Hepatic stellate cell (primary cell): ENCODE data around the gene SESN3.
"Not testable (repeated sequence)": the region's sequence is repeated elsewhere in the genome, so short reads cannot be mapped to it uniquely, and the experiment has no call there.

Source experiments
- DNase-seq: peaks from one replicate; pipeline ENCODE4 v3.0.0; 2011; ENCODE audit warnings: low spot score

The SESN3 gene, protein sequence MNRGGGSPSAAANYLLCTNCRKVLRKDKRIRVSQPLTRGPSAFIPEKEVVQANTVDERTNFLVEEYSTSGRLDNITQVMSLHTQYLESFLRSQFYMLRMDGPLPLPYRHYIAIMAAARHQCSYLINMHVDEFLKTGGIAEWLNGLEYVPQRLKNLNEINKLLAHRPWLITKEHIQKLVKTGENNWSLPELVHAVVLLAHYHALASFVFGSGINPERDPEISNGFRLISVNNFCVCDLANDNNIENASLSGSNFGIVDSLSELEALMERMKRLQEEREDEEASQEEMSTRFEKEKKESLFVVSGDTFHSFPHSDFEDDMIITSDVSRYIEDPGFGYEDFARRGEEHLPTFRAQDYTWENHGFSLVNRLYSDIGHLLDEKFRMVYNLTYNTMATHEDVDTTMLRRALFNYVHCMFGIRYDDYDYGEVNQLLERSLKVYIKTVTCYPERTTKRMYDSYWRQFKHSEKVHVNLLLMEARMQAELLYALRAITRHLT

DNA sequence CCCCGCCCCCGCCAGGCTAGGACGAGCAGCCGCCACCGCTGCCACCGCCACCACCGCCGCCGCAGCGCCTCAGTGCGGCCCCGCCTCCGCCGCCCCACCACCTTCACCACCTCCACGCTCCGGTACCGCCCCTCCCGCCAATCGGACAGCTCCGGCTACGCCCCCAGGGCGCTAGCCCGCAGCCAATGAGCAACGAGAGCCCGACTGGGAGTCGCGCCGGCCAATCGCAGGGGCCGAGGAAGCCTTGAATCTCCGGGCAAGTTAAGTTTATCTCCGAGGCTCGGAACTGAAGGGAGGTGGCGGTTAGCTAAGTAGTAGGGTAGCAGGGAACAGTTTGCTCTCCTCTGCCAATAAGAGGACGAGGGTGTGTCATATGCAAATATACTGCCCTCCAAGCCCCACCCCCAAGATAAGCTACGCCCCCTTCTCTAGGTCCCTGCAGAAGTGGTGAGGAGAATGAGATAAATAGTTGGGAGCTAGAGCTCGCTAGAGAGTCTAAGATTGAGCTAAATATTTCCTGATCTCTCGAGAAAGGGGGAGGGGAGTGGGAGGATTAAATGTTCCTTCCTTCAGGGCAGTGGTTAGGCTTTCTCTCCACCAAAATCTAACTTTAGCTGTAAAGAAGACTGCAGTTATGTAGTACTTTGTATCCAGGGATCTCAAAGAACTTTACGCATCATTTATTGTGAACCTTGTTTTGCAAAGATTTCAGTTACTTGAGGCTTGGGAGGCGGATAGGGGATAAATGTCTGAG, at the start of gene SESN3:
SESN3 (minus strand) TSS at position 76 of the 754 bp plus-strand sequence. CDS start 342 bp downstream, outside the sequence.
- peak; percentile 95 for DNase-seq

DNA sequence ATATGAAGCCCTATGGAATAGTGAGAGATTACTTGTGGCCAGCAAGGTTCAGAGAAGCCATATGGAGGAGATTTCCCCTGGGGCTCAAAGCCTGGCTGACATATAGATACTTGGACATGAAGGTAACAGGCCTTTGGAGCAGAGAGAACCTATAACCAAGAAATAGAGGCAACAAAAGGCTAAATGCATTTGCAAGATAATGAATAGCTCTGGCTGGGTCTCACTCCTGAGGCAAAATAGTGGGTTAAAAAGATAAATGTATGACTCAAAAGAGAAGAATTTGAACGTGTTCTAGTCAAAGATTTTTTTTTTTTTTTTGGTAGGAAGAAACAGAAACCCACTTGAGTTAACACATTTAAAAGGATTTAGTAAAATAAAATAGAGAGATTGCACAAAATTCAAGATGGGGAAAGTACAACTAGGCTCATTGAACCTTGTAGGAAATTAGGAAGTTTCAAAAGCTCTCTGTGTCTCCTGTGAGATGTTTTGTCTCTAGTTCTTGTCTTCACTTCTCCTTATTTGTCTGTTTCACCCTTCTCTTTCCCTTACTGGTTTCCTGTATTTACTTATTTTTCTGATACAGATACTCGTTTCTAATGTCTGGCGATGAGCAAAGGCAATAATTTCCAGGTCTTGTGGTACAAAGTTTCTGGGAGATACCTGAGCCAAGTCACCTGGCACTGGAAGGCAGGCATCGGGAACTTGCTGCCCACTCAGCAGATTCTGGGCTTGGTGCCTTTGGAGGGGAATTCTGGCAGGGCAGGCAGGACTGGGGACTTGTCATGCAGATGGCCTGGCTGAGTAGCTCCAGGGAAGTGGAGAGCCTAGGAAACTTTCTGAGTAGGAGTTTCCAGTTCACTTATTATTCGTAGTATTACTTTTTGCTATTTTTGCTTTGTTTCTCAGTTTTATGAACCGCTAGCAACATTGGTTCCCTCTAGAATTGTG, 49.2 kb upstream of the SESN3 start:
- DNase-seq: no peak

DNA sequence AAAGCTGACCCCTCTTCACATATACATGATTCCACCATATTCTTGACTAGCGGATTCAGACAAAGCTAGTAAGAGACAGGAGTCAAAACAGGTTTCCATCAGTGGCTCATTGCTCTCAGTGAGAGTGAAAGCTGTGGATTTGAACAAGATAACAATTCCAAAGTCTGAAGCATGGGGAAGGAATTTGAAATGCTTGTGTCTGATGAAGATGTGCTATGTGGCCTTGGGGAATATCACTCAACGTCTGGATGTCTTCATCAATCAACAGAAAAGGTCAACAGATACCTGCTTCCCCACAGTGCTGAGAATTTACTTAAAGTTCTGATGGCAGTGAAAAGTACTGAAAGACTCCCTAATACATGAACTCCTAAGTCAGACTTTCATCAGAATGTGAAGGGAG, 46.9 kb upstream of the SESN3 start:
- no peak for DNase-seq

DNA sequence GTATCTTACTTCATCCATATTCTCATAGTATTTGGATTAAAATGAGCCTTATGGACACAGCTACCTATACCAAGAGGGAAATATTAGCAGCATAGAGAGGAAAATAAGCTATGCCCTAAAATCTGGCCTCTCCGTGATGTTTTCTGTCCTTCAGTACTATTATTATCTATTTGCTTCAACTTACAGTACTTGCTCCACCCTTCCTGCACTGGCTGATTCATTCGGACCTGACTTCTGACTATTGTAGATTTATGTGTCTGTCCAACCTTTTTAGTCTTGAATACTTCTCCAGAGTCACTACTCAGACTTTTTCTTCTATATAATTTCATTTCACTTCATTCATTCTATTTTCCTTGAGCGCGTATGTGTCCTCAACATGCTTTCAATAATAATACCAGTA, 45.1 kb upstream of the SESN3 start:
- no peak for DNase-seq

DNA sequence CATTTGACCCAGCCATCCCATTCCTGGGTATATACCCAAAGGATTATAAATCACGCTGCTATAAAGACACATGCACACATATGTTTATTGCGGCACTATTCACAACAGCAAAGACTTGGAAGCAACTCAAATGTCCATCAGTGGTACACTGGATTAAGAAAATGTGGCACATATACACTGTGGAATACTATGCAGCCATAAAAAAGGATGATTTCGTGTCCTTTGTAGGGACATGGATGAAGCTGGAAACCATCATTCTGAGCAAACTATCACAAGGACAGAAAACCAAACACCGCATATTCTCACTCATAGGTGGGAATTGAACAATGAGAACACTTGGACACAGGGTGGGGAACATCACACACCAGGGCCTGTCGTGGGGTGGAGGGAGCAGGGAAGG, 42.6 kb upstream of the SESN3 start:
- DNase-seq: not testable (repeated sequence)

DNA sequence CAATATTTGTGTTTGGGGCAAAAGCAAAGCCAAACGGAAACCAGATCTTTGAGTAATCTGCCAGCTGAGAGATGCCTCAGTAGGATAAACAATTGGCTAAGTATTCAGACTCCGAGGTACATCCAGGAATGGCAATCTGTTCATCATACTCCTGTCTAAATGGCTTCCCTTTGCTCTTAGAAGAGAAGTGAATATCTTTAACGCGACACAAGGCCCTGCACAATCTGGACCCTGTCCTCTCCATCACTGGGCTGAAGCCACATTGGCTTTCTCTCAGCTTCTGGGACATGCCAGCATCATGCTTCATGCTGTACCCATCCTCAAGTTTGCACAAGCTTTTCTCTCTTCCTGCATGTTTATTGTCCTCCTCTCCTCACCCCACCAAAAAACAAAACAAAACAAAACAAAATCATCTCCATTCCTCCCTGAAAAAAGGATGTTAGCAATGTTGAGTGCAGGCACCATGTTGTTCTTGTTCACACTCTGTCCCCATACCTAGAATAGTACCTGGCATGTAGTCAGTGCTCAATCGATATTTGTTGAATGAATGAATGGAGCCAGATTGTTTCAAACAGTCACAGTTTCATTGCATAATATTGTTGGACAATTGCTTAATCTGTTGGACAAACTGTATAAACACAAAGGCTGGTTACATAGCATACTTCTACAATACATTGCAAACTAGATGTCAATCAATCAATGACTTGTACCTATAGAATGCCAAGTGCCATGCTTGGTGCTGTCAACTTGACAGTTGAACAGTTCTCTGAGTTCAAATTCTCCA, 38.2 kb upstream of the SESN3 start:
- no peak for DNase-seq

DNA sequence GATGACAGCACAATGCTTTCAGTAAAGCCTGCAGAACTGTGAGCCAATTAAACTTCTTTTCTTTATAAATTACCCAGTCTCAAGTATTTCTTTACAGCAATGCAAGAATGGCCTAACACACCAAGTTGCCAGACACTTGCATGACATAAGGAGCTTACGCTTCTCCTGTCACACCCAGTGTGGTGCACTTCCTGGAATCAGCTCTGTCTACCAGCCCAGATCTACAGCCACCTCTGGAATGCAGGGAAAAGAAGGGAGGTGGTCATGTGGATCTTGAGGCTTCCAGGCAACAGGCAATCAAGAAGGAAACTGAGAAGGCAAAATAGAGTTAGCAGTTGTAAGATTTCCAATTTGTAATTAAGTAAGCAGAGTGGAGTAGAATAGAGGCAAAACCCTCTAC, 37.4 kb upstream of the SESN3 start:
- no peak for DNase-seq

DNA sequence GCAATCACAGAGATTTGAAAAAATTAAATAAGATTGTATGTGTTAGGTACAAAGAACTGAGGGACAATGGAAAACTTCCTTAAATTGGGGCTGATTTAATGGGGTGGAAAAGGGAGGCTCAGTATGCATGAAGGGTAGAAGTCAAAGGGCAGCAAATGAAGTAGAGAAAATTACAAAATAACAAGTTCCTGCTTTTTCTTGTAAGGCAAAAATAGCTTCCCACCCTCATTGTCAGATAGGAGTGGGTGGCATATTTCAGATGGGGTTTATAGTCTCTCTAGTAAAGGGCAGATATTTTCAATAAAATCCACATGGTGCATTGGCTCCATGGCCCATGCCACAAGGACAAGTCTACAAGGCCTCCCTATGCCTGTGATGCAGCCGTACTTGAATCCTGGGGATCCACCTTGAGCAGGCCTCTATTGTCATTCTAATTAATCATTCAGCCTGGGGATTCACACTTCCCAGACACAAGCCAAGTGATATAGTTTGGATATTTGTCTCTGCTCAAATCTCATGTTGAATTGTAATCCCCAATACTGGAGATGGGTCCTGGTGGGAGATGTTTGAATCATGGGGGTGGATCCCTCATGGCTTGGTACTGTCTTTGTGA, 36.7 kb upstream of the SESN3 start:
- no peak for DNase-seq

DNA sequence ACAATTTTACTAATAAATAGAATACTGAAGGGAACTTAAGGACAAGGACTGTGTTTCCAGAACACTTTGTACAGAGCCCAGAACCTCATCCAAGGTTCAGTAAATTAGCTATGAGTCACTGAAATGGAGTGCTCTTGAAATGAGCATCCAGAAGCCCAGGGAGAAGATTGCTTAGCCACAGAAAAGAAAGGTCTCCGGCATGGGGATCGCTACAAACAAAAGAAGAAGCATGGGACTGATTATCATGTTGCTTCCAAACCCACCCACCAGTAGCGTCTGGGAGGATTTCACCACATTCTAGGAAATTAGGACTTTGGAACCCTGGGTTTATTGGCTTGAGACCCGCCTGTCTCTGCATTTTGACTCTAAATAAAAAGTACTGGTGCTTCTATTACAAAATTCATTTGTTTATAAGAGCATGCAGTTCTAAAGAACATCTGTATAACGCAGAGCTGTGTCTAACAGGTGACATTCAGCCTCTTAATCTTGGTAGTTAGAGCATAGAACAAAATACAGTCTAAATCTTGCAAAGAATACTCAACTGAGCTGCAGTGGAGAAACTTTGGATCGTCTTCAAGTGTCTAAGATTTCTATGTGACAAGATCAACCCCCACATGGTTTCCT, 35.9 kb upstream of the SESN3 start:
- DNase-seq: no peak

DNA sequence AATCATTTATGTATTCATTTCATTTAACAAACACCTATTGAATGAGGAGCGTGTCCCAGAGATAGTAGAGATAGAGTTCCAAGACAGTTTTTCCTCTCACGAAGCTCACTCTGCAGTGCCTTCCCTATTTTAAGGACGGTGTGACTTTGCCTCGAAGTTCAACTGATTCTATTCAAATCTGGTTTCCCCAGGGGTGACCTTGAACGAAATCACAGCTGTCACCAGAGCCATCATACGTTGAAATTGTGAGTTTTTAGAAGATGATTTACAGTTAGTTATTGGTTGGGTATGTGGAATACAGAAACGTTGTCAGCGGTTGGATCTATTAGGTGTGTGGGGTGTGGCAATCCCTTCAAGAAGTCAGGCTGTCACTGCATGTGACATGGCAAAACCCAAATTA, 33.9 kb upstream of the SESN3 start:
- DNase-seq: no peak

DNA sequence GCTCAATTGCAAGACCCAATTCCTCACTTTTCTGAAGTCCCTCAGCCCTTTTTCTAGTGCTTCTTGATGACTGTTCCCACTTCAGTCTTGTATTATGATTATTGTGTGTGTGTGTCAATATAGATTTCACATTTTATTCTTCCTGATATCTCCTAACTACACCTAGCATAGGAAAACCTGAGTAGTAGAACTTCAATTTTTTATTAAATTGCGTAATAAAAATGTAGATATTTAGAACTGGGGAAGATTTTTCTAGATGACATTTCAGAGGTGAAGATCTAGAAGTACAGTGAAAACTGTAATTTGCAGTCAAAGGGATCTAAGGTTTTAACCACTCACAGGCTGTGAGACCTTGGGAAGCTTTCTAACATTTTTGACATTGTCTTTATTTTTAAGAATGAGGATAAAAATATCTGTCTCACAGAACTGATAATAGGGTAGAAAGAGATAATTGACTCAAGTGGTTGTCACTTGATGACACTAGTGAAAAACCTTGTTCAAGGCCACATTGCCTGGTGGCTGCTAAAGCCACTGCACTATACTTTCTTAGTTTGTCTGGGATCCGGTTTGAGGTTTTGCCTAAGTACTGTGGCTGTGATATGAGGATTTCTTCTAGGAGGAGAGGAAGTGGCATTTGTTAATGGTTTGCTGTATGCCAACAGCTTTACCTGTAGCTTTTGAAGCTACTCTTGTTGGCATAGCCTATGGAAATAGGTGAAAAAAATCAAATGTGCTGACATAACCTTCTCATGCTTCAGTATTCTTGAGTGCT, 32.2 kb upstream of the SESN3 start:
- no peak for DNase-seq

DNA sequence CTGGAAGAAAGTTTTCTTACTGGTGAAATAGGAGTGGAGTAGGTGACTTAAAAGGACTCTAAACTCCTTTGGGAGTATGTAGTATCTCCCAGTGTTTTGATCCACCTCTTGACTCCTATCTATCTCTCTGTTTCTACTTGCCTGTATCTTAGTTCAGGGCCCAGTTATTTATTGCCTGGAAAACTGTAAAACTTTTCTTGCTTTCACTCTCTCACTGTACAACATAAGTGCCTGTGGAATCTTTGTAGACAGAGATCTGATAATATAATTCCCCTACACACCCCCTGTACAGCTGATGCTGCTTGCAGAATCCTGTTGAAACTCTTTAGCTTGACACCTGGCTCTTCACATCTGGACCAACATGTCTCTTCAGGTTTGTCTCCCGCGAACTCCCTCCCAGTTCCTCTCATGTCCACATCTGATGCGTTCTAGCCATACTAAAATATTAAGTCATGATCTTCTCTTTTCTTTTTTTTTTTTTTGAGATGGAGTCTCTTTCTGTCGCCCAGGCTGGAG, 26.5 kb upstream of the SESN3 start:
- no peak for DNase-seq

DNA sequence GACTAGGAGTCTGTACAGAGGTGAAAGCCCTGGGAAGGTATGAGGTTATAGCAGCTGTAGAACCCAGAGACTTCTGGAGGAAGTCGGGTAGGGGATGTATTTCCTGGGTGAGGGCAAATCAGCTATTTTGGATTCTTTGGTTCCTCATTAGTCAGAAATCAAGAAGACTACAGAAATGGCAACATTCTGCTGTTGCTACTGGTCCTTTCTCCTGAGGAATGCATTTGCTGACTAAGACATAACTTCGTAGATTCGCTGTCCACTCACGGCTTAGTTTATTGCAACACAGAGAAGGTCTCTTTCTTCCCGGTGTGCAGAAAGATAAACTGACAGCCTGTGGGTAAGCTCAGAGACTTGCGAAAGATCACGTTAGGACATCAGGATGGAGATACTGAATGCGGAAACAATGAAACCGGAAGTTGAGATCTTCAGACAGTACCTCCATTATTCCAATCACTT, 25.3 kb upstream of the SESN3 start:
- no peak for DNase-seq

DNA sequence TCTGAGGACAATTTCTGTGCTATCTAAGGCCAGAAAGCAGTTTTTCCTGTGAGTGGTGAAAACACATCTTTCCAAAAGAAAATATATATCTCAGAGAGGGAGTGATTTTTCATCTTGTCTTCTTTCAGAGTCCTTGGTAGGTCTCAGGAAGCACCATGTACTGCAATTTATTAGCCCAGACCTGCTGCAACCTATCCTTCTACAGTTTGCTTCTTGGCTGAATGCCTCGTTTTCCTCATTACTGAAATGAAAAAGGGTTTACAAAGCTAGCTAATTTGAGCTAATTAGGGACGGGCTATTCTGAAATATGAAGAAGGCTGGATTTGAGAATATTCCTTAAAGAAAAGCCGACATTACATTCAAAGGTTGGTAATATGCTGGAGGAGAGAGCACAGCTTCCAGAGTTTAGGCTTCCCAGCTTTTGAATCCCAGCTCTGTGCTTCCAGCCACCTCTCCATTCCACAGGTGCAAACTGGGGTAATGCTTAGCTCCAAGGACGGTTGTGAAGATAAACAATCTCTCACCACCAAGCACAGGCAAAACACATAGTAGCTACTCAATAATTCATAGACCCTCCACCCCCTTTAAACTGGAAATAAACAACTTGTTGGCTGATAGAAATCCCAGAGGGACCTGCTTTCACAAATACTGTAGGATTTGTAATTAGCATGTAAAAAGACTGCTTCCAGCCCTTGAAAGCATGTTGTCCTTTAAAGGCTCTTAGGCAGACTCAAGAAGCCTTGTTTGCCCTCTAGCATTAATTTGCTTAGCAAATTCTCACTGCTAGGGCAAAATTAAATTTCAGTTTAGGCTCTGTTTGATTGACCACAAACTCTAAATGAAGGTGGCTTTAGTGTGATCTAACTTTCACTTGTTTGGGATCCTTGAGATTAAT, 24.5 kb upstream of the SESN3 start:
- DNase-seq: no peak

DNA sequence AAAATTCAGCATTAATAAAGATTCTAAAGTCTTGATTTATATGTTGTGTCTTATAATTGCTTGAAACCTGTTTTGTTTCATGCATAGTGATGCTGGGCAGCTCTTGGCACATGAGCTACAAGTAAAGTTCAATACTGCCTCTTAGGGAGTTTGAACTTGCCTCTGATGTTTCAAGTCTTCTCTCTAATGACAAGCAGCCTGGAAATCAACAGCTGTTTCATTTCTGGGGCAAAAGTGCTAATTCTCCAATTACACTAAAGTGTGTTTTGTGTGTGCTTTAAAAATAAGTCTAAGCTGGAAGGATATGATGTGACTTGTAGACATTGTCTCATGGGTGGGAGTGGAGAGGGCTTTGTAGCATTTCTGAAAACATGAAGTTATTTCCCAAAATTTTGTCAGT, 23.7 kb upstream of the SESN3 start:
- DNase-seq: no peak

DNA sequence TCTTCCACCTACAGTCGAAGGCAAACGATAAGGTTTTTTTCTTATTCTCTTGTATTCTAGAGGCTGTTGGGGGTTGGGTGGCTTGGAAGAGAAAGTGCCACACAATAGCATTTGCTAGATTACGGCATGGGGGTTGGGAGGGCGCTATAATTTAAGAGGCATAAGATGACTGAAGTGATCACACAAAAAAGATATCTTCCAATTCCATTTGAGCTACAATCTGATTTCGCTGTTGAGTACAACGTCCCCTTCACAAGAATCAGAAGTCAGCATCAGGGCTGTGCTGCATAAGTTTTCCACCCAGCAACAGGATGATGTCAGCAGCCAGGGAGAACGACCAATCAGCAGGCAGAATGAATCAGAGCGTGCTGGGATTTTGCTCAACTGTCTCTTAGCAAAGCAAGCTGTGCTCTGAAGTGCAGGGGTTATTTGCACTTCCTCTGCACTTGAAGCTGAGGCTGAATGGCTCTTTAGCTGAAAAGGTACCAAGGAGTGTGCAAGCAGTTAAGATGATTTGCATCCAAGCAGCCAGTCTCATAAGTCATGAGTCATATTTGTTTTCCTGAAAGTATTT, 23.2 kb upstream of the SESN3 start:
- DNase-seq: peak; percentile 57

DNA sequence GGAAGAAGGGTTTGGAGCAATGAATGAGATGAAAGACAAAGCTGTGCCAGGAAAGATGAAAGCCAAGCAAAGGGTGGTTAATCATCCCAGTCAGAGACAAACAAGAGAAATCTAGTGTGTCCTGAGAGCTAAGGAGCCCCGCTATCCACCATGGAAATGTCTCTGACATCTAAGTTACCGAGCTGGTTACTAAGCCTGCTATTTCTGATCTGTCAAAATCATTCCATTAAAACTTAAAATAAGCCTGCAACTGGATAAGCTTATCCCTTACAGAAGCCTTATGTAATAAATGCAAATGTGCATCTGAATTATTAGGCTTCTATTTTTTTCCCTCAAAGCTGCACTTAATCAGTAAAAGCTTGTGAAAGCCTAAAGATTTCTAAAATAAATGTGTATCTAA, 22.1 kb upstream of the SESN3 start:
- DNase-seq: no peak

DNA sequence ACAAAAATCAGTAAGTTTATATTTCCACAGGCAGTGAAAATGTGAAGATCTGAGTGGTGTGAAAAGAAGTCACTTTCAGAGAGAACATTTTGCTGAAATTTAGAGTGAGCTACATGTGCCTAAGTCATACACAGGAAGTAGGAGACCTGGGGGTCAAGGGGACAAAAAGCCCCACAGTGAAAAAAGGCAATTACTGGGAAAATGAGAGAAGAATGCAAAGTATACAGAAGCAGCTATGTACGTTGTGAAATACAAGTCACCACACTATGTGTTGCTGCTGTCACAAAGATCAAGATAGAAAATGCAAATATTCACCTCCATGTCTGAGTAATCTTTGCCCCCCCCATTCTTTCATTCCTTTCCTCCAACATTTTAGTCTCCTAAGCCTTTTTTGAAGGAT, 21.6 kb upstream of the SESN3 start:
- no peak for DNase-seq
